Spinal cord (tissue), 10 donors: Measurements from ENCODE around the gene RAD51B. TPM values are rescaled to one million over a fixed set of nuclear protein-coding genes. Genes with fewer than 3 reads are reported as not detected.
"Not testable (repeated sequence)": the region's sequence is repeated elsewhere in the genome, so short reads cannot be mapped to it uniquely, and the experiment has no call there.

Experiments
- DNase-seq, 6 donors: peaks; one replicate each; pipeline versions ENCODE4 v3.0.0 to v3.0.0-alpha.2; 2013 to 2015; ENCODE audit warnings: low spot score in 6 of 6, low read depth in 4 of 6
- H3K27ac ChIP-seq: one replicate; pipeline ENCODE4 v1.5.1; 2013; ENCODE audit warnings: low read depth, low read length, control low read depth
- H3K27me3 ChIP-seq: one replicate; pipeline ENCODE4 v1.6.1; 2013; ENCODE audit warnings: low read length; ENCODE audit not compliant: control insufficient read depth, insufficient read depth
- H3K36me3 ChIP-seq: one replicate; pipeline ENCODE4 v1.6.1; 2013; ENCODE audit warnings: low read length; ENCODE audit not compliant: control insufficient read depth, insufficient read depth
- H3K4me1 ChIP-seq: one replicate; pipeline ENCODE4 v1.6.1; 2013; ENCODE audit warnings: low read length; ENCODE audit not compliant: control insufficient read depth, insufficient read depth
- H3K4me3 ChIP-seq: one replicate; pipeline ENCODE4 v1.5.1; 2013; ENCODE audit warnings: low read depth, low read length, control low read depth
- H3K9me3 ChIP-seq: one replicate; pipeline ENCODE4 v1.6.1; 2013; ENCODE audit warnings: low read length; ENCODE audit not compliant: control insufficient read depth, insufficient read depth
- WGBS: methylation state at CpG from one replicate; pipeline ENCODE4 v1.1.5; 2013; ENCODE audit warnings: missing lambda C conversion rate; ENCODE audit not compliant: insufficient coverage; 5-methylcytosine and 5-hydroxymethylcytosine counted together
- polyA plus RNA-seq, 2 donors: library from polyadenylated mRNA; unstranded; fragments of 120-200 nt; gene quantifications; one replicate each; pipeline ENCODE4 v1.2.1, GENCODE V29; 2013; ENCODE audit not compliant: insufficient read length in 2 of 2
- total RNA-seq, 2 donors: library from RNA; depleted of rRNA in 1 of 2; stranded (reverse); fragments of 120-200 nt in 1 of 2; fragments of >200 nt in 1 of 2; gene quantifications; one replicate each; pipeline versions ENCODE4 v1.2.3 to v1.2.4, GENCODE V29; 2013 to 2014
- donor health status: healthy.

The RAD51B gene
- total and polyA plus RNA-seq, 4 donors: 5.7 to 28.9 (median 14.4) TPM

DNA sequence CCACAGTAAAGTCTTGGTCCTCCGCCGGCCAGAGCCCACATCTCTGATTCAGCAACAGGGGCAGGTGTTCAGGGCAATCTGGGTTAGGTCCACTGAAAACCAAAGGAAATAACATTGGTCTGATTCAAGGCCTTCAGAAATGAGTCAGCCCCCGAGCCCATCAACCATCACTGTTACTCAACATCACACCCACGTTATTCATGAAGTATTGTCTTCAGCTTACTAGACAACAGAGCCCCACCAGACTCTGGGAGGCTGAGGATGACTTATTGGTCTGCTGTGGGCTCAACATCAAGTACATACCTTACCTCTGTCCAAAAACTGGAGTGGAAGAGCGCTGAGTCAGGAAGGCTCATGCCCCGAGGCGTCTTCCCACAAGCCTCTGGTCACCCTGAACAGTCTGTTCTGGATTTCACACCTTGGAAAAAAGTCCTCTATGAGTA, 875.8 kb downstream of the RAD51B start:
- WGBS: 98% methylated on average over 5 of the region's 7 CpGs
- Histone ChIP-seq H3K36me3 (peaks cover 2% of the 10 kb centered on the region), H3K27ac (no peak overlapping the region), H3K4me1 (peaks cover 33% of the 10 kb centered on the region), H3K4me3 (no peak overlapping the region), H3K27me3 (no peaks in the 10 kb centered on the region), H3K9me3 (no peaks in the 10 kb centered on the region)
- no peak for DNase-seq

- peaks cover 2% of the 10 kb centered on the region for H3K36me3 ChIP-seq
- no peaks in the 10 kb centered on the region for H3K27me3 ChIP-seq
- no peak for DNase-seq
- no peaks in the 10 kb centered on the region for H3K9me3 ChIP-seq
- peaks cover 28% of the 10 kb centered on the region for H3K4me1 ChIP-seq
- H3K4me3 ChIP-seq: no peak overlapping the region
- WGBS: no CpG with 5 or more reads among the region's 2 CpGs
- H3K27ac ChIP-seq: no peak overlapping the region
These were observed 876.3 kb downstream of the RAD51B start for GRCh38 chr14:68695856-68696255.

GRCh38 chr14:68696266-68696665, 876.7 kb downstream of the RAD51B start:
- Histone ChIP-seq H3K27me3 (no peaks in the 10 kb centered on the region), H3K4me3 (no peak overlapping the region), H3K36me3 (peaks cover 2% of the 10 kb centered on the region), H3K9me3 (no peaks in the 10 kb centered on the region), H3K27ac (no peak overlapping the region), H3K4me1 (peaks cover 24% of the 10 kb centered on the region)
- 100% methylated on average over 1 of the region's 3 CpGs for WGBS
- no peak for DNase-seq

DNA sequence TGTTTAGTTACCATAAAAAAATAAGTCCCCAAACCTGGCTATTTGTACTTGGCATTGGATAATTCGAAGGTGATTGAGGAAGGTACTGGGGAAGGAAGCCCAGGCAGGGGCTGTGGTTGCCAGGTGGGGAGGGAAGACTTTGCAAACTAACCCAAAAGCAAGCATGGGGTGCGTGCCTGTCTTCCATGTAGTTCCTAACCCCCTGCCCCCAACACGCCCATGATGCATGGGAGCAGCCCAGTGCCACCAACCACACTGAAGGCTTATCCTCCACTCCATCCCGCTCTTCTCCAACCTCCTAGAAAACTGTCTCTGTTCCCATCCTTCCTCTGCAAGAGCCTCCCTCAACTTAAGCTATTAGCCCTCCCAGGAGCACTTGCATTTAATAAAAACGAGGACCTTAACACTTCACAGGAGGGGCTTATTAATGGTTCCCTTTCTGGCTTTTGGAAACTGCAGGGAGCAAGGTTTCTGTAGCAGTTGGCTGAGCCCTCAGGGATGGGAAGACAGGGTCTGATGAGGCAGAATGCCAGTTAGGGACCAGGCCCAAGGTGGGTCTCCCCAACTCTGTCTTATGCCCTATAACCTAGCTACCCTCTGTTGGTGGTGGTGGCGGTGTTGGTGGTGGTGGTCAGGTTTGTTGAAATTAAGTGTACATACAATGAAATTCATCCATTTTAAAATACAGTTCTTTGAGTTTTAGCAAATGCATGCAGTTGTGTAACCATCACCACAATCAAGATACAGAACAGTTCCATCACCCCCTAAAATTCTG, 877.3 kb downstream of the RAD51B start:
- peaks cover 2% of the 10 kb centered on the region for H3K36me3 ChIP-seq
- H3K27me3 ChIP-seq: no peaks in the 10 kb centered on the region
- no peak for DNase-seq
- peaks cover 18% of the 10 kb centered on the region for H3K4me1 ChIP-seq
- 100% methylated on average over 3 of the region's 6 CpGs for WGBS
- no peaks in the 10 kb centered on the region for H3K9me3 ChIP-seq
- H3K27ac ChIP-seq: no peak overlapping the region
- no peak overlapping the region for H3K4me3 ChIP-seq

- WGBS: 97% methylated on average over 10 of the region's 14 CpGs
- not testable (repeated sequence) for DNase-seq
These were observed 879.2 kb downstream of the RAD51B start for GRCh38 chr14:68698773-68699172.

DNA sequence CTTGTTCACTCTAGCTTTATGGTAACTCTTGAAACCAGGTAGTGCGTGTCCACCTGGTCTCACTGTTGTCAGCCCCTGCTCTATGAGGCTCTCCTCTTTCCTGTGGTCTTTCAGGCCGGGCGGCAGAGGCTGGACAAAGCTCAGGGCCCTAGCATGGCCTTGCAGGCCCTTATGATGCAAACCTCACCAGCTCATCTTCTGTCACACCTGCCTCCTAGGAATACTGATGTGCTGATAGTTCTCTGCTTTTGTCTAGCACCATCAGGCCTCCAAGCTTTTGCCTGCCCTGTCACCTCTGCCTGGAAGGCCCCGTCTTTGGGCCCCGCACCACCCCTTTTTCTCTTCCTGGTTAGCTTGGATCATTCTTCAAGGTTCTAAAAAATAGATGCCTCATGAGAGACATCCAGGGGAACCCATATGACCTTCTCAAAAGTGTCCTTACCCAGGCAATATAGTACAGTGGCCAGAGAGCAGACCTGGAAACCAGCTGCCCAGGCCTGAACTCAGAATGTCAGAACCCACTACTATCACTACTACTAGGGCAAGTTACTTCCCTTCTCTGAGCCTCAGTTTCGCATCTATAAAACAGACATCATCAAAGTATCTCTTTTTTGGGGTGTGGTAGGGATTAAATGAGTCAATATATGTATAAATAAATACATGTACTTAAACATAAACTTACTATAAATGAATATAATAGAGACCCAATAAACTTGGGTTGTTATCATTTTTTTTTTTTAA, 881.6 kb downstream of the RAD51B start:
- no peak for DNase-seq
- H3K27ac ChIP-seq: no peak overlapping the region
- H3K27me3 ChIP-seq: no peaks in the 10 kb centered on the region
- H3K36me3 ChIP-seq: no peaks in the 10 kb centered on the region
- H3K9me3 ChIP-seq: no peaks in the 10 kb centered on the region
- WGBS: 100% methylated on average over 5 of the region's 6 CpGs
- peaks cover 13% of the 10 kb centered on the region for H3K4me1 ChIP-seq
- no peak overlapping the region for H3K4me3 ChIP-seq

More at GRCh38 chr14:68698773-68699172, 879.2 kb downstream of the RAD51B start:
- not testable (repeated sequence) for H3K27me3 ChIP-seq, H3K9me3 ChIP-seq, H3K36me3 ChIP-seq, H3K4me3 ChIP-seq, H3K27ac ChIP-seq, H3K4me1 ChIP-seq

- no peaks in the 10 kb centered on the region for H3K9me3 ChIP-seq
- no peak for DNase-seq
- 80% methylated on average over 3 of the region's 4 CpGs for whole genome bisulfite sequencing
- H3K36me3 ChIP-seq: no peaks in the 10 kb centered on the region
- no peak overlapping the region for H3K27ac ChIP-seq
- H3K4me3 ChIP-seq: no peak overlapping the region
- H3K4me1 ChIP-seq: peaks cover 13% of the 10 kb centered on the region
- no peaks in the 10 kb centered on the region for H3K27me3 ChIP-seq
These were observed 882.6 kb downstream of the RAD51B start for GRCh38 chr14:68702135-68702534.

DNA sequence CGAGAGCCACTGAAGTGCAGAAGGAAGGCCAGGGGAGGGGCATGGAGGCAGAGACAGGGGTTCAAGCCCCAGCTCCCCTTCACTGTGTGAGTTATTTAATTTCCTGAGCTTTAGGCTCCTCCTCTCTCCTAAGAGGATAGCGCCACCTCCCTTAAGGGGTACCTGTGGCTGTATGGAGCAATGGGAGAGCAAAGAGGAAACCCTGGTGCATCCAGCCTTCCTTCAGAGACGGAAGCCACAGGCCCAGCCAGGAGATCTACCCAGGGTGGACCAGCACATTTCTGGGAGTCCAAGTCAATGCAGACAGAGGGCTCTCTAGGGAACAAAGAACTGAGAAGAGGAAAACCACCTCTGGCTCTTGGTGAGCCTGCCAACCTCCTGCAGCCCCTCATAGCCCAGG, 883.0 kb downstream of the RAD51B start:
- H3K27me3 ChIP-seq: no peaks in the 10 kb centered on the region
- WGBS: 90% methylated on average over 2 of the region's 3 CpGs
- H3K36me3 ChIP-seq: no peaks in the 10 kb centered on the region
- no peaks in the 10 kb centered on the region for H3K9me3 ChIP-seq
- DNase-seq: no peak
- H3K4me1 ChIP-seq: peaks cover 13% of the 10 kb centered on the region
- H3K4me3 ChIP-seq: no peak overlapping the region
- H3K27ac ChIP-seq: no peak overlapping the region

GRCh38 chr14:68703093-68703492, 883.5 kb downstream of the RAD51B start:
- Histone ChIP-seq H3K4me1 (peaks cover 13% of the 10 kb centered on the region), H3K27me3 (no peaks in the 10 kb centered on the region), H3K9me3 (no peaks in the 10 kb centered on the region), H3K36me3 (no peaks in the 10 kb centered on the region), H3K27ac (no peak overlapping the region), H3K4me3 (no peak overlapping the region)
- DNase-seq: no peak
- WGBS: 79% methylated on average over 5 of the region's 10 CpGs
